Medulla oblongata (tissue), 1 donor: ENCODE measurements around the gene PPP1R11.
"Not testable (repeated sequence)": the region's sequence is repeated elsewhere in the genome, so short reads cannot be mapped to it uniquely, and the experiment has no call there.

Experiments
- DNase-seq: peaks from one replicate; pipeline ENCODE4 v3.0.0-alpha.2; 2015; ENCODE audit errors: extremely low spot score

Gene PPP1R11

GRCh38 chr6:30097902-30098768, 31.1 kb downstream of the PPP1R11 start:
- no peak for DNase-seq

GRCh38 chr6:30100154-30100553, 33.2 kb downstream of the PPP1R11 start:
- no peak for DNase-seq

- DNase-seq = no peak
Observed at GRCh38 chr6:30100585-30101443, 33.8 kb downstream of the PPP1R11 start.

- peak; percentile 92 for DNase-seq
Observed at GRCh38 chr6:30101444-30102413, 34.7 kb downstream of the PPP1R11 start.

- DNase-seq = peak; percentile 7
Observed at GRCh38 chr6:30102414-30102969, 35.5 kb downstream of the PPP1R11 start.

- DNase-seq = peak; percentile 96
Observed at GRCh38 chr6:30102970-30103871, 36.2 kb downstream of the PPP1R11 start.

- no peak for DNase-seq
Observed at GRCh38 chr6:30103872-30104179, 36.8 kb downstream of the PPP1R11 start.

- no peak for DNase-seq
Observed at GRCh38 chr6:30104661-30105060, 37.7 kb downstream of the PPP1R11 start.

- DNase-seq = no peak
Observed at GRCh38 chr6:30111266-30111856, 44.4 kb downstream of the PPP1R11 start.

- DNase-seq = no peak
Observed at GRCh38 chr6:30112402-30112994, 45.5 kb downstream of the PPP1R11 start.

- DNase-seq = no peak
Observed at GRCh38 chr6:30113003-30113759, 46.2 kb downstream of the PPP1R11 start, which contains the start of gene TRIM31. TSS of gene TRIM31 (minus strand) at chr6:30113090. CDS start at chr6:30112805, 285 bp downstream.

- DNase-seq = no peak
Observed at GRCh38 chr6:30113841-30114240, 46.8 kb downstream of the PPP1R11 start.

GRCh38 chr6:30116724-30117123, 49.7 kb downstream of the PPP1R11 start:
- DNase-seq = no peak

GRCh38 chr6:30118691-30119090, 51.7 kb downstream of the PPP1R11 start:
- not testable (repeated sequence) for DNase-seq
